Muscle of arm (tissue), 12 donors: Measurements from ENCODE around the gene WFDC5. TPM values are rescaled to one million over a fixed set of nuclear protein-coding genes. Genes with fewer than 3 reads are reported as not detected.

ENCODE experiments used
- polyA plus RNA-seq, 12 donors: library from polyadenylated mRNA; unstranded; fragments of 120-200 nt; gene quantifications; one replicate each; pipeline ENCODE4 v1.2.1, GENCODE V29; 2013; ENCODE audit not compliant: insufficient read length in 12 of 12

Gene WFDC5
- polyA plus RNA-seq, 12 donors: 0.30 to 3.6 (median 0.54) TPM; not detected in 9

Other genes with a start within 250 kb of the WFDC5 start
- 1,000 to 10,000 TPM in 1 of 12 donors, 100 to 1,000 TPM in 9, 10 to 100 TPM in 2; 99.3 to 1,405 (median 119) TPM for gene YWHAB, start 229.5 kb downstream of the WFDC5 start, polyA plus RNA-seq
- 10 to 100 TPM in 10 of 12 donors, 1 to 10 TPM in 1, not detected in 1; 9.3 to 68.5 (median 12.1) TPM for gene PABPC1L, start 205.1 kb downstream of the WFDC5 start, polyA plus RNA-seq
- 10 to 100 TPM in 11 of 12 donors, not detected in 1; 12.1 to 19.1 (median 13.7) TPM for gene TOMM34, start 154.8 kb downstream of the WFDC5 start, polyA plus RNA-seq
- 10 to 100 TPM in 9 of 12 donors, 1 to 10 TPM in 2, not detected in 1; 8.0 to 19.5 (median 11.2) TPM for gene STK4, start 148.7 kb downstream of the WFDC5 start, polyA plus RNA-seq
- under 1 TPM in 6 of 12 donors, not detected in 6; 0.03 to 0.55 (median 0.08) TPM for gene KCNS1, start 14.0 kb downstream of the WFDC5 start, polyA plus RNA-seq
- gene WFDC12, start 9.3 kb upstream of the WFDC5 start, polyA plus RNA-seq: not detected
- under 1 TPM in 2 of 12 donors, not detected in 10; 0.30 to 0.40 TPM for gene PI3, start 59.7 kb upstream of the WFDC5 start, polyA plus RNA-seq
- gene SEMG1, start 91.9 kb upstream of the WFDC5 start, polyA plus RNA-seq: not detected
- not detected for gene SEMG2, start 106.2 kb upstream of the WFDC5 start, polyA plus RNA-seq
- 1 to 10 TPM in 4 of 12 donors, not detected in 8; 1.0 to 2.2 (median 1.3) TPM for gene SLPI, start 139.4 kb upstream of the WFDC5 start, polyA plus RNA-seq
- not detected for gene RBPJL, start 191.7 kb upstream of the WFDC5 start, polyA plus RNA-seq
- gene MATN4, start 193.1 kb upstream of the WFDC5 start, polyA plus RNA-seq: under 1 TPM in 10 of 12 donors, not detected in 2; 0.23 to 0.85 (median 0.43) TPM
- gene SDC4, start 233.2 kb upstream of the WFDC5 start, polyA plus RNA-seq: 10 to 100 TPM in 4 of 12 donors, 1 to 10 TPM in 7, not detected in 1; 6.8 to 21.4 (median 9.6) TPM
- gene SYS1, start 248.0 kb upstream of the WFDC5 start, polyA plus RNA-seq: 10 to 100 TPM in 11 of 12 donors, not detected in 1; 13.7 to 24.6 (median 15.6) TPM